T-helper 17 cell (primary cell): Measurements from ENCODE around the gene SPTBN2. TPM values are rescaled to one million over a fixed set of nuclear protein-coding genes. Genes with fewer than 3 reads are reported as not detected.
A peak's percentile ranks its signal among the peaks of the same experiment; 100 is the strongest.
"Not testable (repeated sequence)": the region's sequence is repeated elsewhere in the genome, so short reads cannot be mapped to it uniquely, and the experiment has no call there.

Experiments
- ATAC-seq: fragments of 150-1000 bp; cut with Tn5 transposase; 2 replicates; pipeline ENCODE4 v1.10.0; 2021; ENCODE audit warnings: mild to moderate bottlenecking, moderate library complexity
- DNase-seq, 3 donors: peaks; one replicate each; pipeline versions ENCODE4 v3.0.0 to v3.0.0-alpha.2; 2020 to 2021
- H3K9me3 ChIP-seq: one replicate; pipeline ENCODE4 v1.7.0; 2013; ENCODE audit warnings: low read length, mild to moderate bottlenecking; ENCODE audit not compliant: control insufficient read depth, poor library complexity, severe bottlenecking
- H3K27ac Mint-ChIP-seq: one replicate; pipeline ENCODE4 v1.8.0; 2022; ENCODE audit warnings: mild to moderate bottlenecking, moderate library complexity, mixed read lengths
- H3K27me3 Mint-ChIP-seq: one replicate; pipeline ENCODE4 v1.8.0; 2022; ENCODE audit warnings: mixed read lengths
- H3K36me3 Mint-ChIP-seq: one replicate; pipeline ENCODE4 v1.8.0; 2022; ENCODE audit warnings: low read depth, mixed read lengths
- H3K4me1 Mint-ChIP-seq: one replicate; pipeline ENCODE4 v1.8.0; 2022; ENCODE audit warnings: mild to moderate bottlenecking, mixed read lengths
- H3K4me3 Mint-ChIP-seq: one replicate; pipeline ENCODE4 v1.8.0; 2022; ENCODE audit warnings: mild to moderate bottlenecking, moderate library complexity, mixed read lengths
- total RNA-seq, 4 donors: library from RNA in 2 of 4; stranded (reverse) in 2 of 4; gene quantifications; one replicate each; pipeline ENCODE4 v1.2.3 and lab custom pipeline; 2022 to 2026

Gene SPTBN2
- total RNA-seq, 2 donors from 2014 or later = 0.23 TPM; not detected in 1

DNA sequence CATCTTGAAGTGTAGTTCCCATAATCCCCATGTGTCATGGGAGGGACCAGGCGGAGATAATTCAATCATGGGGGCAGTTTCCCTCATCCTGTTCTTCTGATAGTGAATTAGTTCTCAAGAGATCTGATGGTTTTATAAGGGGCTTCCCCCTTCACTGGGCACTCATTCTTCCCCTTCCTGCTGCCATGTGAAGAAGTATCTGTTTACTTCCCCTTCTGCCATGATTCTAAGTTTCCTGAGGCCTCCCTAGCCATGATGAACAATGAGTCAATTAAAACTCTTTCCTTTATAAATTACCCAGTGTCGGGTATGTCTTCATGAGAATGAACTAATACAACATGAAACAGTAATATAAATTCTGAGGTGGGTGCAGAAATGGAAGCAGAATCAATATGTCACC is 12.1 kb upstream of the SPTBN2 start:
- no peaks in the 10 kb centered on the region for H3K9me3 ChIP-seq
- Mint-ChIP-seq H3K4me3 (no peak overlapping the region), H3K4me1 (peaks cover 14% of the 10 kb centered on the region), H3K36me3 (peaks cover 2% of the 10 kb centered on the region), H3K27me3 (peaks cover 8% of the 10 kb centered on the region), H3K27ac (no peak overlapping the region)
- ATAC-seq = no peak
- DNase-seq = no peak

DNA sequence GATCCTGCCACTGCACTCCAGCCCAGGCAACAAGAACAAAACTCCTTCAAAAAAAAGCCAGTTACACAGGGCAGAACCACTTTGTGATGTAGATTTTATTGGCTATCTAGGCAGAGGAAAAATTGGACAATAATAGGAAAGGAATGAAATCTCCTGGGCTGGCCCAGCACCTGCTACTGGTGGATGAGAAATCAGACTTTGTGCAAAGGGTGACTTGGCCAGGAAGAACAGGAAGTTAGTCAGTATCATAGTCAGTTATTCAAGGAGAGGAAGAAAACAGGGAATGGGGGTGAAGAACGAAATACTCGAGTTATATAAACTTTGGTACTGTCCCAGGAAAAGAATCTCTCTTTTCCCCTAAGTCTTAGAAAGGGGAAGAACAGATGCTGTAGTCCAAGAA is 11.0 kb upstream of the SPTBN2 start:
- no peak overlapping the region for H3K27ac Mint-ChIP-seq
- H3K4me3 Mint-ChIP-seq = no peak overlapping the region
- H3K9me3 ChIP-seq = no peaks in the 10 kb centered on the region
- peaks cover 8% of the 10 kb centered on the region for H3K27me3 Mint-ChIP-seq
- peaks cover 2% of the 10 kb centered on the region for H3K36me3 Mint-ChIP-seq
- peaks cover 3% of the 10 kb centered on the region for H3K4me1 Mint-ChIP-seq
- ATAC-seq (no peak), DNase-seq (no peak)

DNA sequence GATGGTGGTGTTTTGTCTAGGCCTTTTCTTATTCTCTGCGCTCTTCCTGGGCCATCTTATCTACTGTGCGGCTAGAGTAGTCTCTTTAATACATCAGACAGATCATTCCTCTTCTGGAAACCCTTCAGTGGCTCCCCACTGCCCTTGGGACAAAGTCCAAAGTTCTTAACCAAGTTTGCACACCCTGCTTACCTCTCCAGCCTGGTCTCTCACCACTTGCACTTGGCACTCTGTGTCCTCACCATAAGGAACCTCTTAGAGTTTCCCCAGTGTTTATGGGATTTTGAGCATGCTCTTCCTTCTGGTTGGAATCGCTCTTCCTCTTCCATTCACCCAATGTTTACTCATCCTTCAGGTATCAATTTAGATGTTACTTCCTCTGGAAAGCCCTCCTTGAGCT is 5.2 kb upstream of the SPTBN2 start:
- no peak overlapping the region for H3K27ac Mint-ChIP-seq
- no peak overlapping the region for H3K4me3 Mint-ChIP-seq
- peaks cover 50% of the 10 kb centered on the region for H3K27me3 Mint-ChIP-seq
- DNase-seq (no peak), ATAC-seq (no peak)
- no peaks in the 10 kb centered on the region for H3K4me1 Mint-ChIP-seq
- peaks cover 6% of the 10 kb centered on the region for H3K36me3 Mint-ChIP-seq
- no peaks in the 10 kb centered on the region for H3K9me3 ChIP-seq

DNA sequence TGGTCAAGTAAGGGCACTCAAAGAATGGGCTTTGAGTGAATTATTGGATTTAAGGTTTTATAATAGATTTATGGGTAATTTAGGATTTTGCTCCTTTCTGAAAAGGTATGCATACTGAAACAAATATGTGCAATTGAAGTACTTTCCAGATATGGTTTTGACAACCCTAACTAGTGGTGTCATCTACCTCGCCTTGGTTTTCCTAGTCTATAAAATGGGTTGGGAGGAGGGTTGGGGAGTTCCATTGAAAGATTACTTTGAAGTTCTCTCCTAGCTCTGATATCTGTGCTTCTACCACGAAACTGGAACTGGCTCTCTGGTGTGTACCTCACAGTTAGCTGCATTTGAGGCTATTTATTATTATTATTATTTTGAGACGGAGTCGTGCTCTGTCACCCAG is 431 bp upstream of the SPTBN2 start:
- H3K9me3 ChIP-seq = no peaks in the 10 kb centered on the region
- Mint-ChIP-seq H3K27me3 (peaks cover 78% of the 10 kb centered on the region), H3K36me3 (peaks cover 17% of the 10 kb centered on the region), H3K27ac (no peak overlapping the region), H3K4me3 (no peak overlapping the region), H3K4me1 (peaks cover 14% of the 10 kb centered on the region)
- DNase-seq (no peak), ATAC-seq (no peak)

DNA sequence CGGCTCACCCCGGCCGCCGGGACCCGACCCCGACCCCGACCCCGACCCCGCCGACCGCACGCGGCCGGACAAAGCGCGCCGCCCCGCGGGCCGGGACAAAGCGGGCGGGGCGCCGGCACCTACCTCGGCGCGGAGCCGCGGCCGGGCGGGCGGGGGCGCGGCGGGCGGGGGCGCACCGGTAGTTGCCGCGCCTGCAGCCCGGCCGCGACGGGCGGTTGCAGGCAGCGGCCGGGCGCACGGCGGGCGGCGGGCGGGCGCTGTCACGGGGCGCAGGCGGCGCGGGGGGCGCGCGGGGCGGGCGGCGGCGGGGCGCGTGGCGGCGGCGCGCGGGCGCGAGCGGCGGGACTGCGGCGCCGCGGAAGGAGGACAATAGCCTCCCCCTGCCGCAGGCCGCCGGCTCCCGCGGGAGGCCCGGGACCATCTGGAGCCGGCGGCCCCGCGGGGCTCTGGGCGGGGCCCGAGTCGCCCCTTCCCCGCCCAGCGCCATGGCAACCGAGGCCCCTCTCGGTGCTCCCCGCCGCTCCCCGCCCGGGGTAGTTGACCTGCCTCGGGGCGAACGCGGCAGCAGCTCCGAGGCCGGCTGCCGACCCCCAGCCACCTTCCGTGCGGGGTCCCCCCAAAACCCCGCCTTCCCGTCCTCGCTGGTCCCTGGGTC is 851 bp downstream of the SPTBN2 start:
- H3K27ac Mint-ChIP-seq = no peak overlapping the region
- peak; percentile 51 for ATAC-seq

DNA sequence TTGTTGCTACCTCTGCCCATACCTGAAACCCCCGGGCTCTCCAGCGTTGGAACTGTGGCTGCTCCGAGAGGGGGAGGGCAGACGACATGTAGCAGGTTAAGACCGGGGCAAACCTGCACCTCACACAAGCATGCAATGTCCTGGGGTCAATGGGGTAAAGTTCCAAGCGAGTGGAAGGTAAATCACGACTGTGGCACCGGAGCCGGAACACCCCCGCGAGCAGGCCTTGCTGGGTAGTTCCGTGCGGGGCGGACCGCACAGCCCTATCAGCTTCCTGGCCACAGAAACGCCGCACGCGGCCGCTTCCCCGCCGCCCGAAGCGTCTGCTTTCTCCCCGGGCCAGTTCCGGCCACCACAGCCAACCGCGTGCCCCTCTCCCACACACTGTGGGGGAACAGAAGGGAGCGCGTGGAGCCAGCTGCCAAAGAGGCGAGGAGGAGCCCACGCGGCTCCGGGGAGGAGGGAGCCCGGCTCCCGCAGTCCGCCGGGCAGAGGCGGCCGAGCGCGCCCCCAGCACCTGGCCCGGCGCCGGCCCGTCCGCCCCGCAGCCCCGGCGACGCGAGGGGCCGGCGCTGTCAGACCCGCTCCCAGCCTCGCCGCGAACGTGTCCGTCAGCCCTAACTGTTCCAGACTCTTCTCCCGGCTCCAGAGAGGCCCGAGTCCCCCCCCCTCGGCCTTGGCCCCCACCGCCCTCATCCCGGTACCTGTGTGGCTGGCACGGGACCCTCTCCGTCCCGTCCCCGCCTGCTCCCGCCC is 1.6 kb downstream of the SPTBN2 start:
- no peak overlapping the region for H3K27ac Mint-ChIP-seq
- H3K27me3 Mint-ChIP-seq = peaks cover 61% of the 10 kb centered on the region
- DNase-seq = peak in 1 of 3 donors; percentile 17
- ATAC-seq = peak; percentile 69
- no peaks in the 10 kb centered on the region for H3K9me3 ChIP-seq
- H3K36me3 Mint-ChIP-seq = peaks cover 15% of the 10 kb centered on the region
- H3K4me1 Mint-ChIP-seq = peaks cover 14% of the 10 kb centered on the region
- peak overlapping the region; percentile 85 for H3K4me3 Mint-ChIP-seq

More for the DNA sequence above, 851 bp downstream of the SPTBN2 start:
- Mint-ChIP-seq H3K27me3 (peaks cover 68% of the 10 kb centered on the region), H3K4me1 (peaks cover 14% of the 10 kb centered on the region), H3K36me3 (peaks cover 15% of the 10 kb centered on the region), H3K4me3 (peak overlapping the region; percentile 98)
- no peak for DNase-seq
- H3K9me3 ChIP-seq = no peaks in the 10 kb centered on the region

DNA sequence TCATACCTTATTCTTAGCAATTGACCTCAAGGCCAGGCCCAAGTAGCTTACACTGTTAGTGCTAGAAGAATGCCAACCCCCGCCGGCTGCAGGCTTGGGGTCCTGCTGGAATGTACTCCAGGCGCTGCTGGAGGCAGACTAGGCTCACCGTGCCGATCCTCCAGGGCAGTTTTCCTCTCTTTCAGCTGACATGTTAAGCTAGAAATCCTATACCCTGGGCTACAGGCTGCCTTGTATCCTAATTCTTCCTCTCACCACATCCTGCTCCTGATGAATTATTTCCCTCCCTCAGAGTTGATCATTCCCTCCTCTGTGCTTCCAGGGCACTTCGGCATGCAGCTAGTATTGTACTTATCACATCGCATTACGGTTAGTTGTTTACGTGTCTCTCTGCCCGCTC is 3.4 kb downstream of the SPTBN2 start:
- DNase-seq (no peak), ATAC-seq (no peak)
- H3K27me3 Mint-ChIP-seq = peaks cover 56% of the 10 kb centered on the region
- H3K27ac Mint-ChIP-seq = no peak overlapping the region
- no peaks in the 10 kb centered on the region for H3K9me3 ChIP-seq
- peaks cover 14% of the 10 kb centered on the region for H3K4me1 Mint-ChIP-seq
- peaks cover 11% of the 10 kb centered on the region for H3K36me3 Mint-ChIP-seq
- H3K4me3 Mint-ChIP-seq = no peak overlapping the region

DNA sequence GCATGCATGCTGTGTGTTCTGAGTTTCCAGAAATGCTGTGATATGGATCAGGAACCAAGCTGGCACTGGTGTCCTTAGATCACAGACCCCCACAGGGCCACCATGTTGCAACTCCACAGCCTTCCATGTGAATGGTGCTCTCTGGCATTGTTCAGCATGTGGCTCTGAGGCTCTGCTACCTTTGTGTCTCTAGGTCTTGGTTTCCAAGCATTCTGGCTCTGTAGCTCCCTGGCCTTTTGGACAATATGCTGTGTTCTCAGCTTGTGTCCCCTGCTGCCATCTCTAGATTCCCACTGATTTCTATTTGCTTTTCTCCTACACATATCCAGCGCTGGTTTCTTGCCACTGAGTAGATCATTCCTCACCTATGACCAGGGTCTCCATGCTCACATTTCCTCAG is 3.9 kb downstream of the SPTBN2 start:
- Mint-ChIP-seq H3K4me3 (no peak overlapping the region), H3K27me3 (peaks cover 60% of the 10 kb centered on the region), H3K4me1 (peaks cover 16% of the 10 kb centered on the region), H3K27ac (no peak overlapping the region), H3K36me3 (peaks cover 13% of the 10 kb centered on the region)
- ATAC-seq = no peak
- no peaks in the 10 kb centered on the region for H3K9me3 ChIP-seq
- DNase-seq = no peak

DNA sequence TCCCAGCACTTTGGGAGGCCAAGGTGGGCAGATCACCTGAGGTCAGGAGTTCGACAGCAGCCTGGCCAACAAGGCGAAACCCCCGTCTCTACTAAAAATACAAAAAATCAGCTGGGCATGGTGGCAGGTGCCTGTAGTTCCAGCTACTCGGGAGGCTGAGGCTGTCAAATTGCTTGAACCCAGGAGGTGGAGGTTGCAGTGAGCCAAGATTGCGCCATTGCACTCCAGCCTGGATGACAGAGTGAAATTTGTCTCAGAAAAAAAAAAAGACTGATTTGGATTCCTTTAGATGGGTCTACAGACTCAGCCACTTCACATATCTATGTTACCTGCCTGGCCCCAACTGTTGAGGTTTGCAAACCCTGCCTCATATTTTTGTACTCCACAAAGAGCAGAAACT is 4.8 kb downstream of the SPTBN2 start:
- ATAC-seq, DNase-seq, H3K27ac Mint-ChIP-seq, H3K9me3 ChIP-seq, H3K4me3 Mint-ChIP-seq: not testable (repeated sequence)
- H3K27me3 Mint-ChIP-seq = peaks cover 56% of the 10 kb centered on the region
- H3K4me1 Mint-ChIP-seq = peaks cover 16% of the 10 kb centered on the region
- H3K36me3 Mint-ChIP-seq = peaks cover 13% of the 10 kb centered on the region

DNA sequence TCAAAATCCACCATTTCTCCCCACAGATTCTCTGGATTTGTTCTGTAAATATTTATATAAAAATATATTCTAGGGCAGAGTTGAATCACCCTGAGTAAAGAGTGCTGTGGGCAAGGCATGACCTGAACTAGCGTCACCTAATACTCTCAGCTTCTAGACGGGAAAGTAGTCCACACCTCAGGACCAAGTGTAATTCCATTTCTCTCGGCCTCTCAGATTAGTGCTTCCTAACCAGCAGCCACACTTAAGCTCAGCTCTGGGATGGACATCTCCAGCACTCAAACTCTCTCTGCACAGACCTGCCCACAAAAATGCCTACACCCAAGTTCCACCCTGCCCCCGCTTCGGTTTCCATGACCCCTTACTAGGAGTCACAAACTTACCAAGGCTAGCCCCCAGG is 5.3 kb downstream of the SPTBN2 start:
- no peak overlapping the region for H3K4me3 Mint-ChIP-seq
- H3K4me1 Mint-ChIP-seq = peaks cover 14% of the 10 kb centered on the region
- H3K27me3 Mint-ChIP-seq = peaks cover 51% of the 10 kb centered on the region
- no peak for ATAC-seq
- H3K27ac Mint-ChIP-seq = no peak overlapping the region
- no peaks in the 10 kb centered on the region for H3K9me3 ChIP-seq
- peaks cover 11% of the 10 kb centered on the region for H3K36me3 Mint-ChIP-seq
- no peak for DNase-seq

DNA sequence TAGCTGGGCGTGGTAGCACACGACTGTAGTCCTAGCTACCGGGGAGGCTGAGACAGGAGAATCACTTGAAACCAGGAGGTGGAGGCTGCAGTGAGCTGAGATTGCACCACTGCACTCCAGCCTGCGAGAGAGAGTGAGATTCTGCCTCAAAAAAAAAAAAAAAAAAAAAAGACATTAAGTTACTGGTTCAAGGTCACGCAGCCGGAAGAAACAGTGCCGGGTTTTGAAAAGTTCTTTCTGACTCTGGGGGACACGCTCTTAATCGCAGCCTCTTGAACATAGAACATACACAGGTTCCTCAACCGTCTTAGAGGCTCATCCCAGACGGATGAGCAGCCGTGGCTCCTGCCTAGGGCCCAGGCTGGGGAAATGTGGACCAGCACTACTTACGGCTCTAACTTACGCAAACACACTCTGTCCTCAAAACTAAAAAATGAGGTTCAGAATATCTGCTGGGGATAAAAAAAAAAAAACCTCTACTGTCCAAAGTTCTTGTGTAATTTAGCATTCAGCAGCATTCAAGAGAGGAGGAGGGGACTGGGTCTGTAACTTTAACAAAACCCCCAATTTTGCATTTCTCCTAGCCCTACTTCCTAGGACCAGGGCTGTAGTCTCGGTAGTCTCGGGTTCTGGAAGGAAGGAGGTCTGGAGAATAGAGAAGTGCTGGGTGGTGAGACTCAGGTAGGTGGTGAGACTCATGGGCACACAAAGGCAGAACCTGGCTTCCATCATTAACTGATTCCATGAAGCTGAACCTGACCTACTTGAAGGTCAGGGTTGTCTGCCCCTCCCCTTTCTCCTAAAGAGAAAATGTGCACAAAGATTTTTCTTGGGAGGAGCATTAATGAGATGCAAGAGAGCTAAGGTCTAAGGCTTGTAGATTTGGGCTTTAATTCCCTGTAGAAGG is 6.0 kb downstream of the SPTBN2 start:
- no peak overlapping the region for H3K27ac Mint-ChIP-seq
- DNase-seq (no peak), ATAC-seq (no peak)
- peaks cover 53% of the 10 kb centered on the region for H3K27me3 Mint-ChIP-seq
- peaks cover 11% of the 10 kb centered on the region for H3K36me3 Mint-ChIP-seq
- H3K4me1 Mint-ChIP-seq = peaks cover 11% of the 10 kb centered on the region
- H3K4me3 Mint-ChIP-seq = no peak overlapping the region
- H3K9me3 ChIP-seq = no peaks in the 10 kb centered on the region

DNA sequence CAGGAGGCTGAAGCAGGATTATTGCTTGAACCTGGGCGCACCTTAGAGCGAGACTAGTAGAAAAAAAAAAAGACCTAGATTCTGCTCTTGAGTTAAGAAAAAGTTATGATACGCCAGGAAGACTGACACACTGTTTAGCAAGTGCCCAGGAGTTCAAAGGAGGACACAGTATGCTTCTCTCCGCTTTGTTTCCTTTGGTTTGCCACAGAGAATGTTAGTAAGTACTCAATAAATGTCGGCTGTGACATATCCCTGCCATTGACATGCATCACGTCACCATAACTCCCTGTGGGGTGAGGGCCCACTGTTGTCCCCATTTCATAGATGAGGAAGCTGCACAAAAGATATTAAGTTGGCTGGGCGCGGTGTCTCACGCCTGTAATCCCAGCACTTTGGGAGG is 7.1 kb downstream of the SPTBN2 start:
- no peak for DNase-seq
- H3K9me3 ChIP-seq = no peaks in the 10 kb centered on the region
- Mint-ChIP-seq H3K4me3 (no peak overlapping the region), H3K4me1 (peaks cover 8% of the 10 kb centered on the region), H3K27ac (no peak overlapping the region), H3K36me3 (peaks cover 11% of the 10 kb centered on the region), H3K27me3 (peaks cover 59% of the 10 kb centered on the region)
- ATAC-seq = no peak

DNA sequence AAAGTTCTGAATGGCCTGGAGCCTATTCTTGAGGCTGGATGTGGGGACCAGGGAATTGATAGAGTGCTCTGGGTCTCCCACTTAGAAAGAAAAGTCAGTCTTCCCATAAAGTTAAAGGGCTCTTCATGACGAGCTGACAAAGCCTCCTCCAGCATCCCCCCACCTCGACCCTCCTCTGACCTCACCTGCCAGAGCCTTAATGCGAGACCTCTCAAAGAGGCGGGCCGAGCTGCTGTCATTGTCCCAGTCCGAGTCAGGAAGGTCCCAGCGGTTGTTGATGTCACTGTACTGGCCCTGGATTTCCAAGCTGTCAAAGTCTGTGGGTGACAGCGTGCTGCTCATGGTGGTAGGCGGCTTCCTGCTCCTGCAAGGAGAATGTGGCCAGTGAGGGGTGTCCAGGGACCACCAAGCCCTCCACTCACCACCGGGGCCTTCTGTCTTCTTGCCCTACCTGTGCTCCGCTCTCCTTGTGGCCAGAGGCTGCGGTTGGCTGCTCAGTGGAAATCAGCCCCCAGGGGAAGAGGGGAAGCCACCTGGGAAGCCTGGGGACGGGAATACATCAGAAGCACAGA is 8.0 kb downstream of the SPTBN2 start:
- H3K9me3 ChIP-seq = no peaks in the 10 kb centered on the region
- DNase-seq = no peak
- peaks cover 2% of the 10 kb centered on the region for H3K4me1 Mint-ChIP-seq
- H3K4me3 Mint-ChIP-seq = no peak overlapping the region
- no peak for ATAC-seq
- peaks cover 56% of the 10 kb centered on the region for H3K27me3 Mint-ChIP-seq
- peaks cover 9% of the 10 kb centered on the region for H3K36me3 Mint-ChIP-seq
- H3K27ac Mint-ChIP-seq = peak overlapping the region; percentile 32
